Forelimb muscle (tissue), 1 donor: Measurements from ENCODE around the gene KIN. TPM values are rescaled to one million over a fixed set of nuclear protein-coding genes. Genes with fewer than 3 reads are reported as not detected.

ENCODE experiments used
- polyA plus RNA-seq: library from polyadenylated mRNA; unstranded; fragments of 120-200 nt; gene quantifications from one replicate; pipeline ENCODE4 v1.2.1, GENCODE V29; 2013; ENCODE audit not compliant: insufficient read length

KIN gene
- polyA plus RNA-seq, 1 donor: 12.1 TPM

Other genes starting within 250 kb of the KIN start
- 47.8 TPM for gene ITIH5, start 121.0 kb downstream of the KIN start, polyA plus RNA-seq
- gene ITIH2, start 84.7 kb downstream of the KIN start, polyA plus RNA-seq: 0.24 TPM
- gene ATP5F1C, start 184 bp upstream of the KIN start, polyA plus RNA-seq: 239 TPM
- 5.7 TPM for gene TAF3, start 30.5 kb upstream of the KIN start, polyA plus RNA-seq